HG02884 (cell line): ENCODE results near the gene GAS2L2.

Experiments used
- ATAC-seq: cut with Tn5 transposase; IDR thresholded peaks from one replicate; pipeline ENCODE4 v1.9.1; 2021; ENCODE audit warnings: mild to moderate bottlenecking, moderate library complexity; ENCODE audit not compliant: unreplicated experiment

GAS2L2 gene

GRCh38 chr17:35701491-35701890, 51.5 kb downstream of the GAS2L2 start:
- ATAC-seq = no peak

DNA sequence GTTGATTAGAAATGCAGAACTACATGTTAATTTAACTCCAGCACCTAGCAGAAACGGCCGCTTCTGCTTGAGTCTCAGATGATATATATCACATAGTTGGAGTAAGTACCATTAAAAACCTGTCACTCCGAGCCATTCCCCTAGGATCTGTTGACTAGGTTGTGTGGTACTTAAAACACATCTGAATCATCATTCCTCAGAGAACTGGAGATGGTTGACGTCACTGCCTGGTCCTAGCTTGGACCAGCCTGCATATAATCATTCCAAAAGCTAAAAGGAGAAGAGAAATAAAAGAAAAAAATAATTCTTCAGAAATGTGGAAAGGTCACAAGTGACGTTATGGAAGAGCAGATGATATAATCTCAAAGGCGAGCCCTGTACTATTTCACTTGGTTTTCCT, 52.9 kb downstream of the GAS2L2 start:
- no peak for ATAC-seq

GRCh38 chr17:35698800-35699199, 54.2 kb downstream of the GAS2L2 start:
- no peak for ATAC-seq

- ATAC-seq = no peak
Observed at GRCh38 chr17:35695613-35696012, 57.4 kb downstream of the GAS2L2 start.

GRCh38 chr17:35694906-35695305, 58.1 kb downstream of the GAS2L2 start:
- ATAC-seq = no peak
